GM18873 (cell line): ENCODE measurements around the gene SSNA1.

Experiments used
- ATAC-seq: cut with Tn5 transposase; IDR thresholded peaks from one replicate; pipeline ENCODE4 v1.9.1; 2021; ENCODE audit warnings: mild to moderate bottlenecking, moderate library complexity, moderate number of reproducible peaks; ENCODE audit not compliant: unreplicated experiment, low FRiP score

SSNA1 gene

GRCh38 chr9:137178939-137179630 is 9.4 kb upstream of the SSNA1 start:
- ATAC-seq, result no peak

- ATAC-seq, result no peak
Measured at GRCh38 chr9:137179761-137180160, 8.7 kb upstream of the SSNA1 start.

GRCh38 chr9:137180491-137180890 is 8.0 kb upstream of the SSNA1 start:
- no peak for ATAC-seq

GRCh38 chr9:137181680-137182079 is 6.8 kb upstream of the SSNA1 start:
- ATAC-seq, result no peak

GRCh38 chr9:137182836-137183235 is 5.6 kb upstream of the SSNA1 start:
- no peak for ATAC-seq

GRCh38 chr9:137183980-137184595 is 4.4 kb upstream of the SSNA1 start:
- ATAC-seq, result no peak

- ATAC-seq, result no peak
Measured at GRCh38 chr9:137184881-137185660, 3.4 kb upstream of the SSNA1 start.

GRCh38 chr9:137185921-137186320 is 2.6 kb upstream of the SSNA1 start:
- ATAC-seq, result no peak

GRCh38 chr9:137186385-137186784 is 2.1 kb upstream of the SSNA1 start:
- ATAC-seq, result no peak

- ATAC-seq, result no peak
Measured at GRCh38 chr9:137187386-137187785, 1.1 kb upstream of the SSNA1 start.

- ATAC-seq, result no peak
Measured at GRCh38 chr9:137188086-137188489, 388 bp upstream of the SSNA1 start.

- ATAC-seq, result no peak
Measured at GRCh38 chr9:137189297-137190295, 1.1 kb downstream of the SSNA1 start.

GRCh38 chr9:137190315-137190856 is 1.9 kb downstream of the SSNA1 start:
- no peak for ATAC-seq

GRCh38 chr9:137191245-137191644 is 2.8 kb downstream of the SSNA1 start:
- no peak for ATAC-seq

- no peak for ATAC-seq
Measured at GRCh38 chr9:137191691-137192447, 3.4 kb downstream of the SSNA1 start.

- ATAC-seq, result no peak
Measured at GRCh38 chr9:137192448-137192780, 3.9 kb downstream of the SSNA1 start.

GRCh38 chr9:137192859-137193258 is 4.4 kb downstream of the SSNA1 start:
- no peak for ATAC-seq

- ATAC-seq, result no peak
Measured at GRCh38 chr9:137193771-137194170, 5.3 kb downstream of the SSNA1 start.

GRCh38 chr9:137194388-137194787 is 5.9 kb downstream of the SSNA1 start:
- no peak for ATAC-seq
